Esophagus muscularis mucosa (tissue), 4 donors: ENCODE results near the gene PTPN6.

Experiments used
- EP300 ChIP-seq: sonication (generic); formaldehyde crosslinking; IDR thresholded peaks from one replicate; pipeline ENCODE4 v1.6.1; 2017; ENCODE audit warnings: antibody characterized with exemption
- POLR2A ChIP-seq: fragments of 450-650 bp; IDR thresholded peaks from one replicate; pipeline ENCODE4 v1.6.1; 2017; ENCODE audit warnings: antibody characterized with exemption, moderate library complexity, mild to moderate bottlenecking, low read depth
- TF ChIP-seq, protein P1 (sequence below), 3 experiments: fragments of 200-600 bp in 2 of 3; fragments of 450-650 bp in 1 of 3; sonication (generic) in 2 of 3; IDR thresholded peaks; one replicate each; pipeline ENCODE4 v1.5.1; 2017 to 2019; ENCODE audit warnings: antibody characterized with exemption in 3 of 3, mild to moderate bottlenecking in 2 of 3, moderate library complexity in 1 of 3

DNA sequence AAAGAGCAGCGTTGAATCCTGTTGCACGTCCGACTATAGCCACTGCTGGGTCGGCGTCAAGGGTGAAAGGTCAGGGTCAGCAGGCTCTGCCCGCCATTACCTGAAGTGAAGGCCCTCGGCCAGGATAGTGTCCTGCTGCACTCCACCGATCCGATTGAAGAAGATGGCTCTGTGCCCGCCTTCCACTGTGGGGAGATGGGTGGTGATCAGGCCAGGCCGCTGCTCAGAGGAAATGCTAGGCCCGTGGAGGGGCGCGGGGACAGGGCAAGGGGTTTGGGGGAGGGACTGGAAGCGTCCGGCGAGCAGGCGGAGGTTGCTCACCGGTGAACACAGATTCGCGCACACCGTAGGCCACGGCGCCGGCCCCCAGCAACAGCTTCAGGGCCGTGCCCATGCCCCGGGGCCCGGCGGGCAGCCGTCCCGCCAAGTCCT, 19.0 kb downstream of the PTPN6 start:
- TF ChIP-seq, protein P1, sequence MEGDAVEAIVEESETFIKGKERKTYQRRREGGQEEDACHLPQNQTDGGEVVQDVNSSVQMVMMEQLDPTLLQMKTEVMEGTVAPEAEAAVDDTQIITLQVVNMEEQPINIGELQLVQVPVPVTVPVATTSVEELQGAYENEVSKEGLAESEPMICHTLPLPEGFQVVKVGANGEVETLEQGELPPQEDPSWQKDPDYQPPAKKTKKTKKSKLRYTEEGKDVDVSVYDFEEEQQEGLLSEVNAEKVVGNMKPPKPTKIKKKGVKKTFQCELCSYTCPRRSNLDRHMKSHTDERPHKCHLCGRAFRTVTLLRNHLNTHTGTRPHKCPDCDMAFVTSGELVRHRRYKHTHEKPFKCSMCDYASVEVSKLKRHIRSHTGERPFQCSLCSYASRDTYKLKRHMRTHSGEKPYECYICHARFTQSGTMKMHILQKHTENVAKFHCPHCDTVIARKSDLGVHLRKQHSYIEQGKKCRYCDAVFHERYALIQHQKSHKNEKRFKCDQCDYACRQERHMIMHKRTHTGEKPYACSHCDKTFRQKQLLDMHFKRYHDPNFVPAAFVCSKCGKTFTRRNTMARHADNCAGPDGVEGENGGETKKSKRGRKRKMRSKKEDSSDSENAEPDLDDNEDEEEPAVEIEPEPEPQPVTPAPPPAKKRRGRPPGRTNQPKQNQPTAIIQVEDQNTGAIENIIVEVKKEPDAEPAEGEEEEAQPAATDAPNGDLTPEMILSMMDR (IDR thresholded peaks at IDR 0.05), result no peak
- TF ChIP-seq POLR2A (no peak), EP300 (no peak)
